ENCODE measurements around the gene PLVAP. TPM values are rescaled to one million over a fixed set of nuclear protein-coding genes. Genes with fewer than 3 reads are reported as not detected.

Gene PLVAP
- total and polyA plus RNA-seq, 9 of the 15 experiments (the other 6 are each of a cell fraction or from before 2014, with no cell fraction given): 0.09 to 0.84 (median 0.51) TPM; not detected in 4

GRCh38 chr19:17309198-17309964 is 67.8 kb downstream of the PLVAP start, which contains the start of gene DDA1 (continued):
- no peak for TF ChIP-seq DEAF1 (CRISPR knock-in tag; IDR thresholded peaks at IDR 0.05)
- TF ChIP-seq STAT6 (CRISPR knock-in tag; IDR thresholded peaks at IDR 0.05): no peak
- no peak for TF ChIP-seq MYNN (IDR thresholded peaks at IDR 0.05)
- no peak for TF ChIP-seq MYNN (CRISPR knock-in tag; IDR thresholded peaks at IDR 0.05)
- no peak for TF ChIP-seq POLR2H (tag; IDR thresholded peaks at IDR 0.05; ENCODE audit: low read depth)
- TF ChIP-seq CBX1 (IDR thresholded peaks at IDR 0.05; ENCODE audit: low read depth): no peak
- peak; percentile 80 to 84 for TF ChIP-seq SIX5 (IDR thresholded peaks at IDR 0.05; ENCODE audit: borderline replicate concordance in 1 of 2, insufficient read depth in 1 of 2, low read depth in 1 of 2, low read length in 2 of 2)
- no peak for TF ChIP-seq GTF2A2 (tag; IDR thresholded peaks at IDR 0.05)
- TF ChIP-seq ZNF124 (CRISPR knock-in tag; IDR thresholded peaks at IDR 0.05): no peak
- no peak for TF ChIP-seq CHCHD3 (CRISPR knock-in tag; IDR thresholded peaks at IDR 0.05)
- TF ChIP-seq SNRNP70 (optimal IDR thresholded peaks at IDR 0.05; ENCODE audit: low read depth, low read length): no peak
- TF ChIP-seq ZNF274 (IDR thresholded peaks at IDR 0.05; ENCODE audit: borderline replicate concordance, low read depth, low read length): no peak
- TF ChIP-seq ZNF23 (CRISPR knock-in tag; IDR thresholded peaks at IDR 0.05): no peak
- no peak for TF ChIP-seq ZMIZ1 (IDR thresholded peaks at IDR 0.05; ENCODE audit: low read depth in 2 of 2, low read length in 2 of 2)

All from K562 (cell line).